Sigmoid colon (tissue), 7 donors: ENCODE results near the gene FITM2. TPM values are rescaled to one million over a fixed set of nuclear protein-coding genes. Genes with fewer than 3 reads are reported as not detected.

Experiments
- DNase-seq: peaks from one replicate; pipeline ENCODE4 v3.0.0-alpha.2; 2019
- H3K27ac ChIP-seq, 4 donors: fragments of 200-600 bp; sonication (generic); one replicate each; pipeline ENCODE4 v1.5.1; 2016 to 2019; ENCODE audit warnings: mild to moderate bottlenecking in 1 of 4
- H3K27me3 ChIP-seq, 3 donors: fragments of 200-600 bp; sonication (generic); one replicate each; pipeline ENCODE4 v1.5.1; 2019; ENCODE audit warnings: mild to moderate bottlenecking in 1 of 3
- H3K36me3 ChIP-seq, 4 donors: fragments of 200-600 bp; sonication (generic); one replicate each; pipeline ENCODE4 v1.5.1; 2016 to 2019
- H3K4me1 ChIP-seq, 4 donors: fragments of 200-600 bp; sonication (generic); one replicate each; pipeline ENCODE4 v1.5.1; 2017 to 2019
- H3K4me3 ChIP-seq, 4 donors: fragments of 200-600 bp; sonication (generic); one replicate each; pipeline ENCODE4 v1.5.1; 2017 to 2019; ENCODE audit warnings: mild to moderate bottlenecking in 2 of 4, moderate library complexity in 1 of 4
- H3K9me3 ChIP-seq, 4 donors: fragments of 200-600 bp in 3 of 4; sonication (generic) in 3 of 4; one replicate each; pipeline versions ENCODE4 v1.5.1 to v1.6.1; 2013 to 2019
- EP300 ChIP-seq, 4 donors: sonication (generic); formaldehyde crosslinking; IDR thresholded peaks; one replicate each; pipeline ENCODE4 v1.6.1; 2017; ENCODE audit warnings: antibody characterized with exemption in 4 of 4
- POLR2A ChIP-seq, 2 donors: fragments of 450-650 bp; IDR thresholded peaks; one replicate each; pipeline ENCODE4 v1.6.1; 2016; ENCODE audit warnings: antibody characterized with exemption in 2 of 2, mild to moderate bottlenecking in 2 of 2, moderate library complexity in 2 of 2
- POLR2AphosphoS5 ChIP-seq, 4 donors: sonication (generic); formaldehyde crosslinking; IDR thresholded peaks; one replicate each; pipeline ENCODE4 v1.6.1; 2017; ENCODE audit warnings: antibody characterized with exemption in 4 of 4
- WGBS, 2 donors: extraction: QIAGEN DNeasy Blood & Tissue Kit; methylation state at CpG; one replicate each; pipeline ENCODE4 v1.1.7; 2013; 5-methylcytosine and 5-hydroxymethylcytosine counted together
- intact Hi-C: fragments of 100-400 bp; cut with DNase I; formaldehyde crosslinking; loops from one replicate; pipeline ENCODE4 v1.15.1; 2023
- polyA plus RNA-seq, 3 donors: library from polyadenylated mRNA; stranded (reverse); fragments of 200-250 nt; gene quantifications; one replicate each; pipeline ENCODE4 v1.2.3, GENCODE V29; 2013
- total RNA-seq, 4 donors: library from RNA; depleted of rRNA; stranded (reverse); fragments of >200 nt; gene quantifications; one replicate each; pipeline ENCODE4 v1.1.0, GENCODE V29; 2016
- TF ChIP-seq, protein P1 (sequence below), 4 experiments: fragments of 450-650 bp in 3 of 4; fragments of 200-600 bp in 1 of 4; IDR thresholded peaks; one replicate each; pipeline ENCODE4 v1.5.1; 2016 to 2019; ENCODE audit warnings: antibody characterized with exemption in 4 of 4, mild to moderate bottlenecking in 3 of 4, moderate library complexity in 2 of 4
- donor health status: healthy with polysubstance abuse.
- donor health status: Bipolar disorder and iron deficiency.
- donor health status: healthy.

Gene FITM2
- total and polyA plus RNA-seq, 7 donors: 0.60 to 9.1 (median 6.1) TPM

DNA sequence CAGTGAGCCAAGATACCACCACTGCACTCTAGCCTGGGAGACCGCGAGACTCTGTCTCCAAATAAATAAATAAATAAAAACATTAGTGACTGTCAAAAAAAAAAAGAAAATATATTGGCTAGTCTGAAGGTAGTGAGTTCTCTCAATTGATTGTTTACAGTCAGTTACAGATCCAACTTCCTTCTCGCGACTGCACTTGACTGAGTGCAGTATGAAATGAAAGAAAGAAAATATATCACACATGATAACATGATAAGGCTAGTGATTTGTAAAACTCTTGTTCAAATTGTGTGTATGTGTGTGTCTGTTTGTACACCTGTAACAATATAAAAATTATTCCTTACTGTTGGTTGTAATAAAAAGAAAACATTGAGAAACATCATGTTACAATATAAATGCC, 33.7 kb upstream of the FITM2 start:
- TF ChIP-seq POLR2A (IDR thresholded peaks at IDR 0.05) (no peak), POLR2AphosphoS5 (IDR thresholded peaks at IDR 0.05) (no peak), EP300 (IDR thresholded peaks at IDR 0.05) (no peak)
- TF ChIP-seq, protein P1, sequence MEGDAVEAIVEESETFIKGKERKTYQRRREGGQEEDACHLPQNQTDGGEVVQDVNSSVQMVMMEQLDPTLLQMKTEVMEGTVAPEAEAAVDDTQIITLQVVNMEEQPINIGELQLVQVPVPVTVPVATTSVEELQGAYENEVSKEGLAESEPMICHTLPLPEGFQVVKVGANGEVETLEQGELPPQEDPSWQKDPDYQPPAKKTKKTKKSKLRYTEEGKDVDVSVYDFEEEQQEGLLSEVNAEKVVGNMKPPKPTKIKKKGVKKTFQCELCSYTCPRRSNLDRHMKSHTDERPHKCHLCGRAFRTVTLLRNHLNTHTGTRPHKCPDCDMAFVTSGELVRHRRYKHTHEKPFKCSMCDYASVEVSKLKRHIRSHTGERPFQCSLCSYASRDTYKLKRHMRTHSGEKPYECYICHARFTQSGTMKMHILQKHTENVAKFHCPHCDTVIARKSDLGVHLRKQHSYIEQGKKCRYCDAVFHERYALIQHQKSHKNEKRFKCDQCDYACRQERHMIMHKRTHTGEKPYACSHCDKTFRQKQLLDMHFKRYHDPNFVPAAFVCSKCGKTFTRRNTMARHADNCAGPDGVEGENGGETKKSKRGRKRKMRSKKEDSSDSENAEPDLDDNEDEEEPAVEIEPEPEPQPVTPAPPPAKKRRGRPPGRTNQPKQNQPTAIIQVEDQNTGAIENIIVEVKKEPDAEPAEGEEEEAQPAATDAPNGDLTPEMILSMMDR (IDR thresholded peaks at IDR 0.05): no peak
- 14 to 60% methylated on average over 4 of the region's 4 CpGs for WGBS, 2 donors
- intact Hi-C loops: no loop called here

DNA sequence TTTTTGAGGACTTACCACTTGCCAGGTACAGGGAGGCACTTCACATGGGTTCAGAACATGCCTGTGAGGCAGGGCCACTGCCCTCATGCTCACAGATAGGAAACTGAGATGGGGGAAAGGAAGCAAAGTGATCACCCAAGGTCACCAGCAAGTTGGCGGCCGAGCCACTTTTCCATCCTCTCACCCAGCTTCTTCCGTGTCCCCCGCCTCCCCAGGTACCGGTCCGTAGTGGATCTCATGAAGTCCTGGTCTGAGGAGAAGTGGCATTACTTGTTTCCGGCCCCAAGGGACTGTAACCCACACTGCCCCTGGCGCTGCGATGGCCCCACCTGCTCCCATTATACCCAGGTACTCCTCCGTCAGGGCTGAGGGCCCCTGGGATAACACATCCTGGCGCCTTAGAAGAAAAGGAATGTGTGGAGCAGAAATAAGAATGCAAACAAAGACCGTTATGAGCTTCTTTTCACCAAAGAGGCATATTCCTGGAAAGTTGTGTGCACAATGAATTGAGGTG, 32.2 kb upstream of the FITM2 start:
- H3K4me1 ChIP-seq: no peaks in the 10 kb centered on the region
- no peaks in the 10 kb centered on the region for H3K9me3 ChIP-seq
- H3K4me3 ChIP-seq: no peak overlapping the region
- H3K27ac ChIP-seq: no peak overlapping the region
- DNase-seq: no peak
- TF ChIP-seq EP300 (IDR thresholded peaks at IDR 0.05) (no peak), POLR2AphosphoS5 (IDR thresholded peaks at IDR 0.05) (no peak)
- TF ChIP-seq, protein P1 (IDR thresholded peaks at IDR 0.05): no peak
- H3K36me3 ChIP-seq: no peaks in the 10 kb centered on the region
- H3K27me3 ChIP-seq: no peaks in the 10 kb centered on the region
- intact Hi-C loops: no loop called here
- WGBS, 2 donors: 89% methylated on average over 12 of the region's 12 CpGs

More for the DNA sequence above, 33.7 kb upstream of the FITM2 start:
- Histone ChIP-seq H3K9me3 (no peaks in the 10 kb centered on the region), H3K4me1 (no peaks in the 10 kb centered on the region), H3K4me3 (no peak overlapping the region), H3K27me3 (no peaks in the 10 kb centered on the region), H3K36me3 (no peaks in the 10 kb centered on the region), H3K27ac (no peak overlapping the region)
- DNase-seq: no peak

DNA sequence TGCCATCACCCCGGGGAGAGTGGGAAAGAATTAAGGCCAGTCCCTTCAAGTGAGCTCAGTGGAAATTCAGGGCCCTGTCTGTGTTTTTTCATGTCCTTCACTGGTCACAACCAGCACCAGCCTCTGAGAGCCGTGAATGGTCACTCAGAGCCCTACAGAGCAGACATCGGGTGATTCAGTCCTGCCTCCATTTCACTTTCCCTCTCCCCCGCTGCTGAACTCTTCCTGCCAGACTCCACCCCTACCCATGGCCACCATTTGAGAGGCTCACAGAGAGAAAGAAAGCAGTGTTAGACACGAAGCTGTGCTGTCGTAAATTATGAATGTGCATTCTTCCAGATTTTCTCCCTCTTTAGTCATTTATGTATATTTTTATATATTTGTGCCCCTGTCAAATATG, 31.2 kb upstream of the FITM2 start:
- no peaks in the 10 kb centered on the region for H3K9me3 ChIP-seq
- no peaks in the 10 kb centered on the region for H3K36me3 ChIP-seq
- DNase-seq: no peak
- TF ChIP-seq POLR2A (IDR thresholded peaks at IDR 0.05): no peak
- no peak for TF ChIP-seq POLR2AphosphoS5 (IDR thresholded peaks at IDR 0.05)
- no peak for TF ChIP-seq EP300 (IDR thresholded peaks at IDR 0.05)
- TF ChIP-seq, protein P1 (IDR thresholded peaks at IDR 0.05): no peak
- H3K27me3 ChIP-seq: peaks cover 0 to 7% (median 0%) of the 10 kb centered on the region in 3 donors
- no peaks in the 10 kb centered on the region for H3K4me1 ChIP-seq
- no peak overlapping the region for H3K4me3 ChIP-seq
- intact Hi-C loops: no loop called here
- WGBS, 2 donors: 65 to 70% methylated on average over 6 of the region's 6 CpGs
- H3K27ac ChIP-seq: no peak overlapping the region

DNA sequence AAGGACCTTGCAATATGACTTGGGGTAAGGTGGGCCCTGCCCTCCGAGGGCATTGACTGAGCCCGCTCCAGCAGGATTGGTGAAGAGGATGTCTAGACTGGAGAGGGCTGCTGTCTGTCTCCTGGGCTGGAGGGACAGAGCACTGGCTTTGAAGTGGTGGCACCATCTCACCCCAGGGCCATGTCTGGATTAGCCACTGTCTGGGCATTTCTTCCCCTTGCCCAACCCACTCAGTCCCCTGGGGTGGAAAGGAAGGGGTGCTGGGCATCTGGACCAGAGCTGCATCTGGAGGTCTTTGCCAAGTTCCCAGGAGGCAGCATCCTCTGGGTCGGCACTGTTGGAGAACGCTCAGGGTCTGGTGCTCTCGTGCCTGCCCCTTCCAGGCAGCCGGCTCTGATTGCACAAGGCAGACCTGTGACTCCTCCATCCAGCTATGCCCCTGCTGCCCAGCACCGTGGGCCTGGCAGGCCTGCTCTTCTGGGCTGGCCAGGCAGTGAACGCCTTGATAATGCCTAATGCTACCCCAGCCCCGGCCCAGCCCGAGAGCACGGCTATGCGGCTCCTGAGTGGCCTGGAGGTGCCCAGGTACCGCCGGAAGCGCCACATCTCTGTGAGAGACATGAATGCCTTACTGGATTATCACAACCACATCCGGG, 25.9 kb upstream of the FITM2 start, which contains the start of gene R3HDML:
R3HDML (plus strand) TSS at position 319 of the 656 bp plus-strand sequence; CDS start at position 434, 115 bp downstream.
- intact Hi-C loops: no loop called here
- Histone ChIP-seq H3K4me3 (no peak within 1 kb of the TSS), H3K9me3 (no peaks in the 10 kb centered on the region), H3K27ac (no peak within 1 kb of the TSS), H3K4me1 (no peaks in the 10 kb centered on the region), H3K27me3 (peaks cover 0 to 28% (median 0%) of the 10 kb centered on the region in 3 donors), H3K36me3 (no peaks in the 10 kb centered on the region)
- TF ChIP-seq, protein P1 (IDR thresholded peaks at IDR 0.05): no peak
- no peak for TF ChIP-seq POLR2A (IDR thresholded peaks at IDR 0.05)
- TF ChIP-seq EP300 (IDR thresholded peaks at IDR 0.05): no peak
- no peak for TF ChIP-seq POLR2AphosphoS5 (IDR thresholded peaks at IDR 0.05)
- WGBS, 2 donors: 85 to 90% methylated on average over 16 of the region's 16 CpGs
- no peak for DNase-seq
